Left renal cortex interstitium (tissue), 4 donors: ENCODE measurements around the gene BORCS6. TPM values are rescaled to one million over a fixed set of nuclear protein-coding genes. Genes with fewer than 3 reads are reported as not detected.

Experiments used
- DNase-seq, 4 donors: peaks; one replicate each; pipeline ENCODE4 v3.0.0-alpha.2; 2013; ENCODE audit warnings: low read depth in 4 of 4, low spot score in 2 of 4, missing footprints in 1 of 4
- polyA plus RNA-seq, 4 donors: library from polyadenylated mRNA; unstranded; fragments of 120-200 nt; gene quantifications; one replicate each; pipeline ENCODE4 v1.2.1, GENCODE V29; 2013; ENCODE audit not compliant: insufficient read length in 4 of 4

The BORCS6 gene
- polyA plus RNA-seq, 4 donors = 3.7 to 6.5 (median 5.0) TPM

GRCh38 chr17:8212312-8213180 is 22.6 kb upstream of the BORCS6 start:
- DNase-seq = no peak

GRCh38 chr17:8210761-8211458 is 20.9 kb upstream of the BORCS6 start:
- DNase-seq = no peak

GRCh38 chr17:8209907-8210760 is 20.2 kb upstream of the BORCS6 start, which contains the start of gene AURKB:
Gene AURKB, minus strand, starts transcription at chr17:8210575. Its CDS starts 351 bp downstream, at chr17:8210224.
- DNase-seq = peak in 3 of 4 donors; percentile 91 to 99 (median 96)

- no peak for DNase-seq
These were observed 16.6 kb upstream of the BORCS6 start for GRCh38 chr17:8206536-8206935.

GRCh38 chr17:8204761-8205555 is 15.0 kb upstream of the BORCS6 start:
- DNase-seq = no peak

- peak in 1 of 4 donors; percentile 86 for DNase-seq
These were observed 2.3 kb upstream of the BORCS6 start for GRCh38 chr17:8192070-8192815.

GRCh38 chr17:8190506-8190905 is 526 bp upstream of the BORCS6 start:
- no peak for DNase-seq

- DNase-seq = no peak
These were observed 804 bp downstream of the BORCS6 start for GRCh38 chr17:8189041-8189710.

- DNase-seq = no peak
These were observed 1.6 kb downstream of the BORCS6 start for GRCh38 chr17:8188263-8188839.

- peak in 2 of 4 donors; percentile 91 to 94 for DNase-seq
These were observed 2.3 kb downstream of the BORCS6 start for GRCh38 chr17:8187517-8188262.

- DNase-seq = peak in 3 of 4 donors; percentile 89 to 95 (median 93)
These were observed 3.0 kb downstream of the BORCS6 start for GRCh38 chr17:8186787-8187516.

- no peak for DNase-seq
These were observed 3.6 kb downstream of the BORCS6 start for GRCh38 chr17:8186446-8186786.

GRCh38 chr17:8185582-8186445 is 4.2 kb downstream of the BORCS6 start:
- no peak for DNase-seq

GRCh38 chr17:8176998-8177731 is 12.8 kb downstream of the BORCS6 start:
- no peak for DNase-seq

GRCh38 chr17:8176197-8176940 is 13.6 kb downstream of the BORCS6 start, which contains the start of gene TMEM107:
Gene TMEM107, minus strand, starts transcription at chr17:8176380. Its CDS starts 94 bp downstream, at chr17:8176286.
- peak in 1 of 4 donors; percentile 84 for DNase-seq
